Esophagus squamous epithelium (tissue), 5 donors: ENCODE measurements around the gene SHISA6. TPM values are rescaled to one million over a fixed set of nuclear protein-coding genes. Genes with fewer than 3 reads are reported as not detected.

ENCODE experiments used
- DNase-seq: peaks from one replicate; lab custom pipeline; 2025; lab: John Stamatoyannopoulos, UW
- H3K27ac ChIP-seq, 4 donors: fragments of 200-600 bp; sonication (generic); one replicate each; pipeline ENCODE4 v1.5.1; 2016 to 2019; ENCODE audit warnings: mild to moderate bottlenecking in 1 of 4
- H3K27me3 ChIP-seq, 4 donors: fragments of 200-600 bp; sonication (generic); 1 replicate in 3 of 4; 2 replicates in 1 of 4; pipeline versions ENCODE4 v1.5.1 to v1.6.0; 2017 to 2021; ENCODE audit warnings: antibody characterized with exemption in 1 of 4
- H3K36me3 ChIP-seq, 3 donors: fragments of 200-600 bp; sonication (generic); one replicate each; pipeline ENCODE4 v1.5.1; 2016 to 2019
- H3K4me1 ChIP-seq, 3 donors: fragments of 200-600 bp; sonication (generic); one replicate each; pipeline ENCODE4 v1.5.1; 2017 to 2019
- H3K4me3 ChIP-seq, 4 donors: fragments of 200-600 bp; sonication (generic); 1 replicate in 3 of 4; 2 replicates in 1 of 4; pipeline ENCODE4 v1.5.1; 2016 to 2019; ENCODE audit warnings: mild to moderate bottlenecking in 2 of 4, moderate library complexity in 1 of 4
- H3K9me3 ChIP-seq, 3 donors: fragments of 200-600 bp; sonication (generic); one replicate each; pipeline ENCODE4 v1.5.1; 2016 to 2019
- POLR2A ChIP-seq, 4 donors: fragments of 450-650 bp; IDR thresholded peaks; one replicate each; pipeline ENCODE4 v1.6.1; 2017; ENCODE audit warnings: antibody characterized with exemption in 4 of 4, mild to moderate bottlenecking in 4 of 4, moderate library complexity in 3 of 4
- WGBS, 2 donors: methylation state at CpG; one replicate each; pipeline ENCODE4 v1.1.5; 2018; 5-methylcytosine and 5-hydroxymethylcytosine counted together
- intact Hi-C: fragments of 100-400 bp; cut with DNase I; formaldehyde crosslinking; loops from one replicate; pipeline ENCODE4 v1.15.0; 2022
- total RNA-seq, 4 donors: library from RNA; depleted of rRNA; stranded (reverse); fragments of >200 nt; gene quantifications; one replicate each; pipeline ENCODE4 v1.1.0, GENCODE V29; 2016
- TF ChIP-seq, protein P1 (sequence below), 6 experiments: fragments of 450-650 bp in 4 of 6; fragments of 200-600 bp in 2 of 6; sonication (generic) in 2 of 6; IDR thresholded peaks; one replicate each; pipeline ENCODE4 v1.5.1; 2016 to 2019; ENCODE audit warnings: antibody characterized with exemption in 6 of 6, mild to moderate bottlenecking in 4 of 6, moderate library complexity in 4 of 6
- donor health status: DM: yes; HTN: yes; CAD: no.

Gene SHISA6
- total RNA-seq, 4 donors from 2014 or later: 0.19 to 1.5 (median 0.71) TPM

DNA sequence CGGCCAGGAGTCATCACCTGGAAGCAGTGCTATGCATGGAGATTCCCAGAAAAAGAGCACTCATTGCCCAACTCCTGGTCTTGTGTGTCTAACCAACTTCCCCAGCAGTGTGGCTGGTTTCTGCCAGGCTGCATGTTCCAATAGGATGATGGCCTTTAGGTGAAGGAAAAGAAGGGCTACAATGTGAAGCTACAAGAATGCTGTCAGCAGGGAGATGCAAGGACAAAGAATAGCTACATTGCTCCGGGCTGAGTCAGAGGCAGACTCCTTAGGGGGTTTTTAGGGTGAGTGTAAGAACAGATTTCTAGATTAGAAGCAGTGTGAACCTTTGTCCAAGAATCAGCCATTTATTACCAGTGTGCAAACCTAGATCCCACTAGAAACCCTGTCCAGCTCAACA, 294.2 kb downstream of the SHISA6 start:
- no peaks in the 10 kb centered on the region for H3K9me3 ChIP-seq
- H3K27ac ChIP-seq: no peak overlapping the region
- TF ChIP-seq POLR2A (IDR thresholded peaks at IDR 0.05): no peak
- TF ChIP-seq, protein P1, sequence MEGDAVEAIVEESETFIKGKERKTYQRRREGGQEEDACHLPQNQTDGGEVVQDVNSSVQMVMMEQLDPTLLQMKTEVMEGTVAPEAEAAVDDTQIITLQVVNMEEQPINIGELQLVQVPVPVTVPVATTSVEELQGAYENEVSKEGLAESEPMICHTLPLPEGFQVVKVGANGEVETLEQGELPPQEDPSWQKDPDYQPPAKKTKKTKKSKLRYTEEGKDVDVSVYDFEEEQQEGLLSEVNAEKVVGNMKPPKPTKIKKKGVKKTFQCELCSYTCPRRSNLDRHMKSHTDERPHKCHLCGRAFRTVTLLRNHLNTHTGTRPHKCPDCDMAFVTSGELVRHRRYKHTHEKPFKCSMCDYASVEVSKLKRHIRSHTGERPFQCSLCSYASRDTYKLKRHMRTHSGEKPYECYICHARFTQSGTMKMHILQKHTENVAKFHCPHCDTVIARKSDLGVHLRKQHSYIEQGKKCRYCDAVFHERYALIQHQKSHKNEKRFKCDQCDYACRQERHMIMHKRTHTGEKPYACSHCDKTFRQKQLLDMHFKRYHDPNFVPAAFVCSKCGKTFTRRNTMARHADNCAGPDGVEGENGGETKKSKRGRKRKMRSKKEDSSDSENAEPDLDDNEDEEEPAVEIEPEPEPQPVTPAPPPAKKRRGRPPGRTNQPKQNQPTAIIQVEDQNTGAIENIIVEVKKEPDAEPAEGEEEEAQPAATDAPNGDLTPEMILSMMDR (IDR thresholded peaks at IDR 0.05): no peak
- intact Hi-C loops: no loop called here
- DNase-seq: no peak
- no peak overlapping the region for H3K4me3 ChIP-seq
- H3K4me1 ChIP-seq: no peaks in the 10 kb centered on the region
- H3K27me3 ChIP-seq: no peaks in the 10 kb centered on the region
- WGBS, 2 donors: 60 to 63% methylated on average over 2 of the region's 2 CpGs
- H3K36me3 ChIP-seq: no peaks in the 10 kb centered on the region

DNA sequence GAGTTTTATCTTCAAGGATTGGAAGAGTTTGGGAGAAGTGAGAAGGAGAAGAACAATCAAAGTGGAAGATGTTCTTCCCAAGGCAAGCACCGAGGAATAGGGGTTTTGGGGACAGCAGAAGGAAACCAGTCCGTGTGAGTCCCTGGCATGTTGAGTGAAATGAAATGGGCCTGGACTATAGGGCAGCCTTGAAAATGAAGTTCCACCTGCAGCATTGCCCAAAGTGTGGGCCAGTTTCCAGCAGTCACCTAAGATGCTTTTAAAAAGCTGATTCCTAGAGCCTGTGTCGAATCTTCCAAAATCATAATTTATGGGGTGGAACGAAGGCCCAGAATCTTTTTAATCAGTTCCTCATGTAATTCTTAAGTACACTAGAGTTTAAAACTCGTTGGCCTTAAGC, 297.4 kb downstream of the SHISA6 start:
- H3K4me1 ChIP-seq: no peaks in the 10 kb centered on the region
- H3K9me3 ChIP-seq: peaks cover 0 to 4% (median 0%) of the 10 kb centered on the region in 3 donors
- no peak overlapping the region for H3K4me3 ChIP-seq
- WGBS, 2 donors: 78 to 79% methylated on average over 5 of the region's 5 CpGs
- TF ChIP-seq POLR2A (IDR thresholded peaks at IDR 0.05): no peak
- TF ChIP-seq, protein P1 (IDR thresholded peaks at IDR 0.05): no peak
- no peak for DNase-seq
- intact Hi-C loops: no loop called here
- H3K27me3 ChIP-seq: no peaks in the 10 kb centered on the region
- no peak overlapping the region for H3K27ac ChIP-seq
- H3K36me3 ChIP-seq: no peaks in the 10 kb centered on the region

DNA sequence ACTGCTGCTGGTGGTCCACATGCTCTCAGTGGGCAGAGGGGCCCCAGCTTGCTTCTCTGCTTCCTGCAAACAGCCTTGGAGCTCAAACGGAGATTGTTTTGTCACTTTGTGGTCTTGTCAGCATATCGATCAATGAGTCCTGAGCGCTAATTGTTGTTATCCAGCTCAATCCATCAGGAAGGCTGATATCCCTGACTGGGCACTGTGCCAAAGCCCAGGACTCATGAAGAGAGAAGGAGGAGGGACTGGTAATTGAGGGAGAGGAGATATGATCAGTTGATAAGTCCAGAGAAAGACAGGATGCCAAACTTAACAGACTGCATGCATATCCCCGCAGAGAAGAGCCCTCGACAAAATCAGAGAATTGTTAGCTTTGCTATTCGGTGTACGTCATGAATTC, 298.6 kb downstream of the SHISA6 start:
- Histone ChIP-seq H3K27me3 (no peaks in the 10 kb centered on the region), H3K4me1 (no peaks in the 10 kb centered on the region), H3K36me3 (no peaks in the 10 kb centered on the region), H3K9me3 (peaks cover 0 to 4% (median 0%) of the 10 kb centered on the region in 3 donors), H3K4me3 (no peak overlapping the region), H3K27ac (no peak overlapping the region)
- TF ChIP-seq POLR2A (IDR thresholded peaks at IDR 0.05): no peak
- TF ChIP-seq, protein P1 (IDR thresholded peaks at IDR 0.05): no peak
- 76 to 86% methylated on average over 4 to 6 of the region's 7 CpGs for WGBS, 2 donors
- intact Hi-C loops: no loop called here
- no peak for DNase-seq

DNA sequence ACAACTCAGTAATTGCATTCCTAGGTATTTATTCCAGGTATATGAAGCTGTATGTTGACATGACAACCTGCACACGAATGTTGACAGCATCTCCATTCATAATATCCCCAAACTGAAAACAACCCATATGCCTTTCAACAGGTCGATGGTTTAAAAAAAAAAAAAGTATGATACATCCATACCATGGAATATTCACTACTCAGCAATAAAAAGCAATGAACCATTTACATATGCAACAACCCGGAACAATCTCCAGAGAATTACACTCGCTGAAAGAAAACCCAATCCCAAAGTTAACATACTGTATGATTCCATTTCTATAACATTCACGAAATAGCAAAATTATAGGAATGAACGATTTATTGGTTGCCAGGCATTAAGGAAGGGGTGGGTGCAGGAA, 304.0 kb downstream of the SHISA6 start:
- WGBS, 2 donors: 79 to 83% methylated on average over 6 of the region's 6 CpGs
- no peak for TF ChIP-seq POLR2A (IDR thresholded peaks at IDR 0.05)
- TF ChIP-seq, protein P1 (IDR thresholded peaks at IDR 0.05): no peak
- Histone ChIP-seq H3K27ac (no peak overlapping the region), H3K9me3 (peaks cover 0 to 4% (median 0%) of the 10 kb centered on the region in 3 donors), H3K27me3 (no peaks in the 10 kb centered on the region), H3K36me3 (no peaks in the 10 kb centered on the region), H3K4me3 (no peak overlapping the region), H3K4me1 (no peaks in the 10 kb centered on the region)
- intact Hi-C loops: no loop called here
- no peak for DNase-seq

DNA sequence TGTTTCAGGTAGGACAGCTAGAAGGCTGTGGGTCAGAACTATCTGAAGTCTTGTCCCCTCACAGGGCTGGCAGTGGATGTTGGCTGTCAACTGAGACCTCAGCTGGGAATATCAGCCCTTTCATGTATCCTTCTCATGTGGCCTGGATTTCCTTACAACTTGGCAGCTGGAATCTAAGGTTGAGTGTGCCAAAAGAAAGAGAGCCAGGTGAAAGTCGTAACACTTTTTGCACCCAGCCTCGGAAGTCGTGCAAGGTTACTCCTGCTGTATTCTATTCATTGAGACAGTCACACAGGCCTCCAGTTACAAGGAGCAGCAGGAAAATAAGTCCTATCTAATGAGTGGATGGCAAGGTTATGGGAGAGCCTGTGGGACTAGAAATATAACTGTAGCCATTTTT, 304.7 kb downstream of the SHISA6 start:
- 67 to 83% methylated on average over 3 of the region's 3 CpGs for WGBS, 2 donors
- TF ChIP-seq, protein P1 (IDR thresholded peaks at IDR 0.05): no peak
- no peak for TF ChIP-seq POLR2A (IDR thresholded peaks at IDR 0.05)
- H3K27ac ChIP-seq: no peak overlapping the region

More for the DNA sequence above, 304.7 kb downstream of the SHISA6 start:
- intact Hi-C loops: no loop called here
- no peak for DNase-seq
- Histone ChIP-seq H3K4me3 (no peak overlapping the region), H3K27me3 (no peaks in the 10 kb centered on the region), H3K36me3 (no peaks in the 10 kb centered on the region), H3K4me1 (no peaks in the 10 kb centered on the region), H3K9me3 (peaks cover 0 to 4% (median 0%) of the 10 kb centered on the region in 3 donors)
